ENCODE results near the gene FAM168A. TPM values are rescaled to one million over a fixed set of nuclear protein-coding genes. Genes with fewer than 3 reads are reported as not detected.

FAM168A gene
- total RNA-seq, 1 experiment from 2014 or later: 13.8 TPM

DNA sequence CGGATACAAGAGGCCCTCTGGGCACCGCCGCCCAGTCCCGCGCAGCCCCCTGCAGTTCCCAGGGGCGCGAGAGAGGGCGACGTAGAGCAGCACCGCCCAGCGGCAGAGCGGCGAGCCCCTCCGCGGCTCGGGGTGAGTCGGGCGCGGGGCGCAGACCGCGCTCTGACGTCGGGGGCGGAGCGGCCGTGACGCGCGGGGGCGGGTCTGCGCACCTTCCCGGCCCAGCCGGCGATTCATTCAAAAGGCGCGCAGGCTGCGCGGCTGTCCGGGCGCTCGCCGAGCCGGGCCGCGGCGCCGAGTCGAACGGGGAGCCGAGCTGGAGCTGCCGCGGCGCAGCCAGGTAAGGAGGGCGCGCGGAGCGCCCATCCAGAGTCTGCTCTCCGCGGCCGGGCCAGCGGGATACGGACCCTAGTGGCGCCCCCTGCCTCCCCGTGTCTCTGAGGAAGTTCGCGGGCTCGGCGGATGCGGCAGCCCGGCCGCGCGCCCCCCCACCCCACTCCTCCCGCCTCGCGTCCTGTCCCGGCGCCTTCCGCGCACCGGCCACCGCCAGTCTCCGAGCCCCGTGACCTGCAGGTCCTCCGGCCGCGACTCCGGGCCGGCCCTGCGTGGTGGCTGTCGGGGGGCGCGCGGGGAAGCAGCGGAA, 221.6 kb downstream of the FAM168A start, which contains the start of gene RELT:
Gene RELT, plus strand, starts transcription at position 240 of the 643 bp plus-strand sequence. CDS start 12,738 bp downstream, outside the sequence.
- no peaks in the 10 kb centered on the region for H3K27me3 Mint-ChIP-seq (ENCODE audit: insufficient read depth, unreplicated experiment)
- no TSS peak for BruUV-seq (replicated peaks)
- no peaks in the 10 kb centered on the region for H3K36me3 Mint-ChIP-seq (ENCODE audit: insufficient read depth, unreplicated experiment)
- peak within 1 kb of the TSS; percentile 29 for H3K27ac Mint-ChIP-seq (ENCODE audit: low read depth, unreplicated experiment)
- intact Hi-C loops (cut with micrococcal nuclease): no loop called here
- TF ChIP-seq, protein P1, sequence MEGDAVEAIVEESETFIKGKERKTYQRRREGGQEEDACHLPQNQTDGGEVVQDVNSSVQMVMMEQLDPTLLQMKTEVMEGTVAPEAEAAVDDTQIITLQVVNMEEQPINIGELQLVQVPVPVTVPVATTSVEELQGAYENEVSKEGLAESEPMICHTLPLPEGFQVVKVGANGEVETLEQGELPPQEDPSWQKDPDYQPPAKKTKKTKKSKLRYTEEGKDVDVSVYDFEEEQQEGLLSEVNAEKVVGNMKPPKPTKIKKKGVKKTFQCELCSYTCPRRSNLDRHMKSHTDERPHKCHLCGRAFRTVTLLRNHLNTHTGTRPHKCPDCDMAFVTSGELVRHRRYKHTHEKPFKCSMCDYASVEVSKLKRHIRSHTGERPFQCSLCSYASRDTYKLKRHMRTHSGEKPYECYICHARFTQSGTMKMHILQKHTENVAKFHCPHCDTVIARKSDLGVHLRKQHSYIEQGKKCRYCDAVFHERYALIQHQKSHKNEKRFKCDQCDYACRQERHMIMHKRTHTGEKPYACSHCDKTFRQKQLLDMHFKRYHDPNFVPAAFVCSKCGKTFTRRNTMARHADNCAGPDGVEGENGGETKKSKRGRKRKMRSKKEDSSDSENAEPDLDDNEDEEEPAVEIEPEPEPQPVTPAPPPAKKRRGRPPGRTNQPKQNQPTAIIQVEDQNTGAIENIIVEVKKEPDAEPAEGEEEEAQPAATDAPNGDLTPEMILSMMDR (IDR thresholded peaks at IDR 0.05; ENCODE audit: unreplicated experiment): peak; percentile 90
- H3K4me3 Mint-ChIP-seq (ENCODE audit: unreplicated experiment): peak within 1 kb of the TSS; percentile 80
- ChIA-PET CTCF (interaction anchor here (0.5 to 0.7 kb wide), 3 partner anchors 257 to 1789 kb away, joined by 3 read pairs; no protein-coding TSS in a partner anchor), POLR2A (interaction anchor here (1.1 to 2.5 kb wide), 2 partner anchors 25 to 68 kb away, joined by 3 to 15 read pairs; partner anchors contain the start of gene ARHGEF17)
- H3K4me1 Mint-ChIP-seq (ENCODE audit: insufficient read depth, unreplicated experiment): peaks cover 18% of the 10 kb centered on the region
- DNase-seq (ENCODE audit: unreplicated experiment): peak; percentile 88
- no peaks in the 10 kb centered on the region for H3K9me3 Mint-ChIP-seq (ENCODE audit: unreplicated experiment)

DNA sequence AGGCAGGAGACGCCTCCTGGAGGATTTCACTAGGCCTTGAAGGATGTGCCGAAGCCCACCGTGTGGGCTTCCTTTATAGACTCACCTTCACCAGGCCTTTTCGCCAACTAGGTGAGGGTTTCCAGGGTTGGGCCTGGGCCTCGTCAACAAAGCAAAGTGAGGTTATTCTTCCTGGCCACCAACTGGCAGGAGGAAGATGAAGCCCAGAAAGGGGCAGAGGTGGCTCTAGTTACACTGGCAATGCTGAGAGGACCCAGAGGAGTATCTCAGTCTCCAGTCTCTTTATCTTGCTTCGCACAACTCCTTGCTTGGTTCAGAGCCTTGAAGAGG, 222.1 kb downstream of the FAM168A start:
- peak overlapping the region; percentile 80 for H3K4me3 Mint-ChIP-seq (ENCODE audit: unreplicated experiment)
- no peaks in the 10 kb centered on the region for H3K27me3 Mint-ChIP-seq (ENCODE audit: insufficient read depth, unreplicated experiment)
- ChIA-PET POLR2A (no interaction called here), CTCF (interaction anchor here (1.9 to 3.5 kb wide), 3 partner anchors 13 to 25 kb away, joined by 10 to 20 read pairs (median 20); no protein-coding TSS in a partner anchor)
- H3K4me1 Mint-ChIP-seq (ENCODE audit: insufficient read depth, unreplicated experiment): peaks cover 18% of the 10 kb centered on the region
- H3K36me3 Mint-ChIP-seq (ENCODE audit: insufficient read depth, unreplicated experiment): no peaks in the 10 kb centered on the region
- H3K27ac Mint-ChIP-seq (ENCODE audit: low read depth, unreplicated experiment): peak overlapping the region; percentile 29
- DNase-seq (ENCODE audit: unreplicated experiment): no peak
- TF ChIP-seq, protein P1 (IDR thresholded peaks at IDR 0.05; ENCODE audit: unreplicated experiment): no peak
- BruUV-seq (replicated peaks): no TSS peak
- intact Hi-C loops (cut with micrococcal nuclease): no loop called here
- H3K9me3 Mint-ChIP-seq (ENCODE audit: unreplicated experiment): no peaks in the 10 kb centered on the region

DNA sequence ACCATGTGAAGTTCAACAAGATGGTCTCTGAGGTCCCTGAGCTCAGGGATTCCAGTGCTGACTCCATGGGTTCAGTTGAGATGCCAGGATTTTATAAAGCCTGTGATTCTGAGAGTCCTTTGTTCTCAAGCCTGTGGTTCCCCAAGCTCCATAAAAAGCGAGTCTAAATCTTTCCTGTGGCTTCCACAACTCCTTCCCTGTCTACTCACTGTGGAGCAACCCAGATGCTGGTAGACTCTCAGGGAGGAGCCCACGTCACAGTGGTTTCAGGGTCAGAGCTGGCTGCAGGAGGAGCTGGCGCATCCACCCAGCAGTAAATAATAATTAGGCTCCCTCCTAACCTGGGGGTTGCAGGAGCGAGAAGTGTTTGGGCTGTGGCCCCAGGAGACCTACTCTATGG, 223.8 kb downstream of the FAM168A start:
- TF ChIP-seq, protein P1 (IDR thresholded peaks at IDR 0.05; ENCODE audit: unreplicated experiment): no peak
- ChIA-PET CTCF (interaction anchor here (0.5 to 3.5 kb wide), 9 partner anchors 9 to 278 kb away, joined by 3 to 20 read pairs (median 5); no protein-coding TSS in a partner anchor), POLR2A (interaction anchor here (0.9 kb wide), 1 partner anchor 21 kb away, joined by 3 read pairs; no protein-coding TSS in a partner anchor)
- intact Hi-C loops (cut with micrococcal nuclease): no loop called here
- Mint-ChIP-seq H3K36me3 (ENCODE audit: insufficient read depth, unreplicated experiment) (no peaks in the 10 kb centered on the region), H3K4me3 (ENCODE audit: unreplicated experiment) (no peak overlapping the region), H3K27ac (ENCODE audit: low read depth, unreplicated experiment) (no peak overlapping the region), H3K9me3 (ENCODE audit: unreplicated experiment) (no peaks in the 10 kb centered on the region), H3K27me3 (ENCODE audit: insufficient read depth, unreplicated experiment) (no peaks in the 10 kb centered on the region), H3K4me1 (ENCODE audit: insufficient read depth, unreplicated experiment) (peaks cover 9% of the 10 kb centered on the region)
- no peak for DNase-seq (ENCODE audit: unreplicated experiment)
- no TSS peak for BruUV-seq (replicated peaks)

DNA sequence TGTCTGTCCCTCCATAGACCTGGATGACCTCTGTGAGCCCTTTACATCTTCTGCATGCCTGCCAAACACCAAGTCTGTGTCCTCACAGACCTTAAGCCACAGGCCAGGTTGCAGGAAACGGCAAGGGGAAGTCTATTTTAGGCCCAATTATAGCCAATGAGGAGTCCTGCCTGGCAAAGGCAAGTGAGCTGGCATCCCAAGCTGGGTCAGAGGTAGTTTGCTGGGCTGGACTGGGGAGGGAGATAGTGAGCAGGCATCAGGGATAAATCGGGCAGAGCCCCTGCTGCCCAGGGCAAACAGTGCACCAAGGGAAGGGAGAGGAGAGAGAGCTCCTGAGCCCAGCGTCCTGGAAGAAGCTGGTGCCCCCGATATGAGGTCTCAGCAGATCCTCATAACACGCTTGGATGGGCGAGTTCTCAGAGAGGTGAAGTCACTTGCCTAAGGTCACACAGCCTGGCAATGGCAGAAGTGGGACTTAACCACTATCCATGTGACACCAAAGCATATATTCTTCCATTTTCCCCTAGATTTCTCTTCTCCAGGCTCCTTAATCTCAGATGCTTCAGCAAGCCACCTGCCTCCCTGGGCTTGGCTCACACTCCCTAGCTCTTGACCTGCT, 225.4 kb downstream of the FAM168A start:
- Mint-ChIP-seq H3K27me3 (ENCODE audit: insufficient read depth, unreplicated experiment) (no peaks in the 10 kb centered on the region), H3K36me3 (ENCODE audit: insufficient read depth, unreplicated experiment) (no peaks in the 10 kb centered on the region), H3K9me3 (ENCODE audit: unreplicated experiment) (no peaks in the 10 kb centered on the region), H3K4me1 (ENCODE audit: insufficient read depth, unreplicated experiment) (peaks cover 7% of the 10 kb centered on the region), H3K27ac (ENCODE audit: low read depth, unreplicated experiment) (no peak overlapping the region), H3K4me3 (ENCODE audit: unreplicated experiment) (no peak overlapping the region)
- ChIA-PET CTCF (interaction anchor here (0.5 to 3.5 kb wide), 6 partner anchors 12 to 294 kb away, joined by 3 to 20 read pairs (median 4); no protein-coding TSS in a partner anchor), POLR2A (interaction anchor here (0.7 kb wide), 1 partner anchor 498 kb away, joined by 3 read pairs; no protein-coding TSS in a partner anchor)
- DNase-seq (ENCODE audit: unreplicated experiment): peak; percentile 24
- BruUV-seq (replicated peaks): no TSS peak
- TF ChIP-seq, protein P1 (IDR thresholded peaks at IDR 0.05; ENCODE audit: unreplicated experiment): no peak
- intact Hi-C loops (cut with micrococcal nuclease): no loop called here

Measured in MCF 10A (cell line).